Gastroesophageal sphincter (tissue), 4 donors: ENCODE results near the gene AKAP13. TPM values are rescaled to one million over a fixed set of nuclear protein-coding genes. Genes with fewer than 3 reads are reported as not detected.

Experiments
- ATAC-seq: fragments of 150-250 bp; one replicate; pipeline ENCODE4 v1.9.1; 2016; ENCODE audit warnings: mild to moderate bottlenecking, moderate library complexity
- H3K27ac ChIP-seq, 4 donors: fragments of 200-600 bp; sonication (generic) in 3 of 4; 1 replicate in 3 of 4; 2 replicates in 1 of 4; pipeline ENCODE4 v1.5.1; 2016 to 2019
- H3K27me3 ChIP-seq: fragments of 200-600 bp; sonication (generic); one replicate; pipeline ENCODE4 v1.5.1; 2019
- H3K36me3 ChIP-seq, 2 donors: fragments of 200-600 bp; sonication (generic); one replicate each; pipeline ENCODE4 v1.5.1; 2019; ENCODE audit warnings: control low read depth in 1 of 2
- H3K4me1 ChIP-seq, 3 donors: fragments of 200-600 bp; sonication (generic); 1 replicate in 2 of 3; 2 replicates in 1 of 3; pipeline ENCODE4 v1.5.1; 2016 to 2019; ENCODE audit warnings: control low read depth in 2 of 3
- H3K4me3 ChIP-seq, 2 donors: fragments of 200-600 bp; sonication (generic); one replicate each; pipeline ENCODE4 v1.5.1; 2019; ENCODE audit warnings: mild to moderate bottlenecking in 1 of 2, moderate library complexity in 1 of 2
- H3K9me3 ChIP-seq, 3 donors: fragments of 200-600 bp; sonication (generic); one replicate each; pipeline ENCODE4 v1.5.1; 2017 to 2019; ENCODE audit warnings: control low read depth in 2 of 3
- CTCF ChIP-seq, 4 experiments: fragments of 200-600 bp in 2 of 4; fragments of 450-650 bp in 2 of 4; sonication (generic) in 1 of 4; IDR thresholded peaks; one replicate each; pipeline ENCODE4 v1.5.1; 2017 to 2019; ENCODE audit warnings: antibody characterized with exemption in 4 of 4, mild to moderate bottlenecking in 2 of 4, moderate library complexity in 2 of 4
- EP300 ChIP-seq: sonication (generic); formaldehyde crosslinking; IDR thresholded peaks from one replicate; pipeline ENCODE4 v1.6.1; 2017; ENCODE audit warnings: antibody characterized with exemption, mild to moderate bottlenecking
- POLR2A ChIP-seq, 2 donors: fragments of 450-650 bp; IDR thresholded peaks; one replicate each; pipeline ENCODE4 v1.6.1; 2017; ENCODE audit warnings: antibody characterized with exemption in 2 of 2, mild to moderate bottlenecking in 2 of 2, moderate library complexity in 1 of 2
- POLR2AphosphoS5 ChIP-seq: sonication (generic); formaldehyde crosslinking; IDR thresholded peaks from one replicate; pipeline ENCODE4 v1.6.1; 2017; ENCODE audit warnings: antibody characterized with exemption
- WGBS, 2 donors: methylation state at CpG; one replicate each; pipeline ENCODE4 v1.1.5; 2018; ENCODE audit warnings: low coverage in 1 of 2; 5-methylcytosine and 5-hydroxymethylcytosine counted together
- total RNA-seq, 4 donors: library from RNA; depleted of rRNA; stranded (reverse); fragments of >200 nt; gene quantifications; one replicate each; pipeline ENCODE4 v1.1.0, GENCODE V29; 2016

AKAP13 gene
- total RNA-seq, 4 donors from 2014 or later: 196 to 252 (median 215) TPM

- Histone ChIP-seq H3K4me1 (peaks cover 0 to 70% (median 16%) of the 10 kb centered on the region in 3 donors), H3K36me3 (peaks cover 0 to 31% of the 10 kb centered on the region in 2 donors), H3K4me3 (no peak overlapping the region), H3K27me3 (no peaks in the 10 kb centered on the region), H3K9me3 (no peaks in the 10 kb centered on the region), H3K27ac (no peak overlapping the region)
- WGBS, 2 donors: 87 to 92% methylated on average over 2 to 4 of the region's 13 CpGs
- ATAC-seq: no peak
- TF ChIP-seq EP300: no peak
- TF ChIP-seq POLR2A (IDR thresholded peaks at IDR 0.05): no peak
- TF ChIP-seq POLR2AphosphoS5: no peak
- no peak for TF ChIP-seq CTCF (IDR thresholded peaks at IDR 0.05)
These were observed 376.9 kb downstream of the AKAP13 start for GRCh38 chr15:85757073-85757938.

GRCh38 chr15:85757939-85758654 lies 377.7 kb downstream of the AKAP13 start:
- ATAC-seq: no peak
- WGBS, 2 donors: 40 to 91% methylated on average over 1 to 4 of the region's 17 CpGs

GRCh38 chr15:85758655-85758978 lies 378.2 kb downstream of the AKAP13 start:
- Histone ChIP-seq H3K9me3 (no peaks in the 10 kb centered on the region), H3K27ac (no peak overlapping the region), H3K36me3 (peaks cover 0 to 31% of the 10 kb centered on the region in 2 donors), H3K4me1 (peaks cover 0 to 75% (median 16%) of the 10 kb centered on the region in 3 donors), H3K4me3 (no peak overlapping the region), H3K27me3 (no peaks in the 10 kb centered on the region)
- ATAC-seq: no peak
- no peak for TF ChIP-seq POLR2AphosphoS5
- no peak for TF ChIP-seq CTCF (IDR thresholded peaks at IDR 0.05)
- TF ChIP-seq EP300: no peak
- no peak for TF ChIP-seq POLR2A (IDR thresholded peaks at IDR 0.05)
- WGBS, 2 donors: 98 to 100% methylated on average over 3 to 8 of the region's 21 CpGs

More at GRCh38 chr15:85757939-85758654, 377.7 kb downstream of the AKAP13 start:
- Histone ChIP-seq H3K36me3 (peaks cover 0 to 31% of the 10 kb centered on the region in 2 donors), H3K4me1 (peaks cover 0 to 70% (median 15%) of the 10 kb centered on the region in 3 donors), H3K27ac (no peak overlapping the region), H3K4me3 (no peak overlapping the region), H3K9me3 (no peaks in the 10 kb centered on the region), H3K27me3 (no peaks in the 10 kb centered on the region)
- TF ChIP-seq EP300 (no peak), POLR2A (IDR thresholded peaks at IDR 0.05) (no peak), POLR2AphosphoS5 (no peak), CTCF (IDR thresholded peaks at IDR 0.05) (no peak)

GRCh38 chr15:85759376-85759775 lies 379.0 kb downstream of the AKAP13 start:
- no peak overlapping the region for H3K4me3 ChIP-seq
- peaks cover 0 to 31% of the 10 kb centered on the region in 2 donors for H3K36me3 ChIP-seq
- peaks cover 0 to 82% (median 21%) of the 10 kb centered on the region in 3 donors for H3K4me1 ChIP-seq
- 80 to 81% methylated on average over 1 to 2 of the region's 13 CpGs for WGBS, 2 donors
- no peak for ATAC-seq
- H3K27me3 ChIP-seq: no peaks in the 10 kb centered on the region
- H3K27ac ChIP-seq: no peak overlapping the region
- no peaks in the 10 kb centered on the region for H3K9me3 ChIP-seq
- TF ChIP-seq EP300: no peak
- no peak for TF ChIP-seq POLR2A (IDR thresholded peaks at IDR 0.05)
- no peak for TF ChIP-seq CTCF (IDR thresholded peaks at IDR 0.05)
- no peak for TF ChIP-seq POLR2AphosphoS5
